B cell (primary cell): ENCODE measurements around the gene EMILIN3. TPM values are rescaled to one million over a fixed set of nuclear protein-coding genes. Genes with fewer than 3 reads are reported as not detected.
"Not testable (repeated sequence)": the region's sequence is repeated elsewhere in the genome, so short reads cannot be mapped to it uniquely, and the experiment has no call there.

Experiments
- ATAC-seq: fragments of 200-7000 bp; cut with Tn5 transposase; one replicate; pipeline ENCODE4 v1.10.0; 2021; ENCODE audit warnings: low read depth, mild to moderate bottlenecking, moderate number of reproducible peaks, moderate library complexity
- CTCF ChIA-PET: fragments of 350-600 bp; sonication (Branson Sonifier 250); formaldehyde crosslinking; loops from one replicate; lab custom pipeline; 2021; ENCODE audit warnings: antibody characterized with exemption, inconsistent platforms; lab: Charles Lee
- POLR2A ChIA-PET: fragments of 350-600 bp; sonication (Branson Sonifier 250); formaldehyde crosslinking; loops from one replicate; lab custom pipeline; 2021; ENCODE audit warnings: antibody characterized with exemption; lab: Charles Lee
- DNase-seq: peaks from one replicate; pipeline ENCODE4 v3.0.0; 2013
- H2AFZ ChIP-seq: 2 replicates; pipeline ENCODE4 v1.6.1; 2012; ENCODE audit warnings: mild to moderate bottlenecking, low read depth, low read length; ENCODE audit not compliant: insufficient read depth, poor library complexity, severe bottlenecking
- H3K27ac ChIP-seq, 2 donors: 1 replicate in 1 of 2; 2 replicates in 1 of 2; pipeline ENCODE4 v1.5.1; 2012 to 2013; ENCODE audit warnings: low read length in 2 of 2, mild to moderate bottlenecking in 2 of 2, moderate library complexity in 1 of 2
- H3K27me3 ChIP-seq, 4 experiments: fragments of 200-600 bp in 1 of 4; sonication (generic) in 1 of 4; replicated peaks in 1 of 4; 1 replicate in 2 of 4; 2 replicates in 2 of 4; pipeline versions ENCODE4 v1.6.1 to v1.7.0; 2013 to 2016; ENCODE audit warnings: low read length in 3 of 4, mild to moderate bottlenecking in 2 of 4, mixed read lengths in 1 of 4, moderate library complexity in 1 of 4; ENCODE audit not compliant: insufficient read depth in 4 of 4, control insufficient read depth in 3 of 4; ENCODE audit errors: control extremely low read depth in 1 of 4
- H3K36me3 ChIP-seq, 2 experiments: replicated peaks in 1 of 2; 1 replicate in 1 of 2; 2 replicates in 1 of 2; pipeline versions ENCODE4 v1.6.1 to v1.7.1; 2013; ENCODE audit warnings: low read length in 1 of 2; ENCODE audit not compliant: insufficient read depth in 2 of 2, control insufficient read depth in 1 of 2; ENCODE audit errors: control extremely low read depth in 1 of 2, extremely low read depth in 1 of 2
- H3K4me1 ChIP-seq, 2 donors: fragments of 200-600 bp in 1 of 2; sonication (generic) in 1 of 2; 1 replicate in 1 of 2; 2 replicates in 1 of 2; pipeline versions ENCODE4 v1.5.1 to v1.6.1; 2013 to 2017; ENCODE audit warnings: low read length in 2 of 2; ENCODE audit not compliant: control insufficient read depth in 2 of 2, insufficient read depth in 2 of 2
- H3K4me2 ChIP-seq: replicated peaks from 2 replicates; pipeline ENCODE3; 2012; ENCODE audit warnings: mild to moderate bottlenecking, low read depth, low read length; ENCODE audit not compliant: poor library complexity, severe bottlenecking
- H3K4me3 ChIP-seq, 5 experiments: fragments of 200-600 bp in 1 of 5; sonication (generic) in 1 of 5; 1 replicate in 3 of 5; 2 replicates in 2 of 5; pipeline versions ENCODE4 v1.5.1 to v1.7.0; 2011 to 2016; ENCODE audit warnings: low read length in 4 of 5, mild to moderate bottlenecking in 4 of 5, low read depth in 2 of 5, control low read depth in 1 of 5, moderate library complexity in 1 of 5; ENCODE audit not compliant: insufficient read depth in 1 of 5; ENCODE audit errors: control extremely low read depth in 1 of 5, extremely low read depth in 1 of 5
- H3K79me2 ChIP-seq: fragments of 200-600 bp; sonication (generic); one replicate; pipeline ENCODE4 v1.6.0; 2016; ENCODE audit warnings: low read length; ENCODE audit not compliant: control insufficient read depth, insufficient read depth
- H3K9ac ChIP-seq: fragments of 200-600 bp; sonication (generic); 2 replicates; pipeline ENCODE4 v1.6.1; 2017; ENCODE audit warnings: mild to moderate bottlenecking, low read length, moderate library complexity
- H3K9me3 ChIP-seq, 3 donors: one replicate each; pipeline versions ENCODE4 v1.6.1 to v1.7.1; 2013; ENCODE audit warnings: low read length in 2 of 3; ENCODE audit not compliant: control insufficient read depth in 2 of 3, insufficient read depth in 1 of 3; ENCODE audit errors: control extremely low read depth in 1 of 3
- H4K20me1 ChIP-seq: 2 replicates; pipeline ENCODE4 v1.6.0; 2012; ENCODE audit warnings: mild to moderate bottlenecking, low read length; ENCODE audit not compliant: insufficient read depth, control insufficient read depth, poor library complexity, severe bottlenecking
- H3K27ac Mint-ChIP-seq: one replicate; pipeline ENCODE4 v1.8.0; 2021; ENCODE audit warnings: mixed read lengths
- H3K27me3 Mint-ChIP-seq: one replicate; pipeline ENCODE4 v1.8.0; 2021; ENCODE audit warnings: mixed read lengths
- H3K4me1 Mint-ChIP-seq: one replicate; pipeline ENCODE4 v1.8.0; 2021; ENCODE audit warnings: mixed read lengths
- H3K4me3 Mint-ChIP-seq: one replicate; pipeline ENCODE4 v1.8.0; 2021; ENCODE audit warnings: mixed read lengths
- H3K9me3 Mint-ChIP-seq: one replicate; pipeline ENCODE4 v1.8.0; 2022; ENCODE audit warnings: mixed read lengths; ENCODE audit not compliant: insufficient read depth
- WGBS: methylation state at CpG from one replicate; pipeline ENCODE4 v1.1.5; 2013; ENCODE audit warnings: missing lambda C conversion rate; ENCODE audit not compliant: insufficient coverage; 5-methylcytosine and 5-hydroxymethylcytosine counted together
- intact Hi-C: fragments of 100-400 bp; cut with micrococcal nuclease; formaldehyde crosslinking; loops from one replicate; pipeline ENCODE4 v1.10.0; 2022
- polyA plus RNA-seq: library from polyadenylated mRNA; depleted of rRNA; stranded (reverse); fragments of >200 nt; gene quantifications from 2 replicates; pipeline ENCODE4 v1.2.3, GENCODE V29; 2012
- total RNA-seq, 2 donors: library from RNA; stranded (reverse); fragments of 120-200 nt in 1 of 2; gene quantifications; 1 replicate in 1 of 2; 2 replicates in 1 of 2; pipeline versions ENCODE4 v1.2.3 to v1.2.4, GENCODE V29; 2013 to 2022

The EMILIN3 gene
- total and polyA plus RNA-seq, 2 donors (not counting 1 experiment from before 2014, with no cell fraction given), result not detected

GRCh38 chr20:41312009-41312408 lies 54.6 kb downstream of the EMILIN3 start:
- H3K9ac ChIP-seq, intact Hi-C loops, H3K4me3 ChIP-seq, H3K4me3 Mint-ChIP-seq, H3K4me1 ChIP-seq, DNase-seq, H3K27ac ChIP-seq, H3K9me3 ChIP-seq, H3K27ac Mint-ChIP-seq, H3K27me3 Mint-ChIP-seq, H3K36me3 ChIP-seq, H2AFZ ChIP-seq, H3K27me3 ChIP-seq, H4K20me1 ChIP-seq, H3K9me3 Mint-ChIP-seq, ATAC-seq, H3K4me2 ChIP-seq: not testable (repeated sequence)
- H3K4me1 Mint-ChIP-seq, result peaks cover 32% of the 10 kb centered on the region
- POLR2A ChIA-PET, result interaction anchor here (0.6 kb wide), 1 partner anchor 42 kb away, joined by 3 read pairs; no protein-coding TSS in a partner anchor
- 100% methylated on average over 5 of the region's 6 CpGs for WGBS
- peaks cover 43% of the 10 kb centered on the region for H3K79me2 ChIP-seq
- CTCF ChIA-PET, result interaction anchor here (1.0 to 1.6 kb wide), 4 partner anchors 11 to 139 kb away, joined by 4 to 5 read pairs (median 4); partner anchors contain the start of gene LPIN3

Other genes starting within 250 kb of the EMILIN3 start
- 98.7 and 106 TPM in 2 replicates for gene PLCG1, start 229.3 kb downstream of the EMILIN3 start, total RNA-seq
- gene PLCG1, start 229.3 kb downstream of the EMILIN3 start, polyA plus RNA-seq, result 72.4 and 101 TPM in 2 replicates
- gene ZHX3, start 49.1 kb downstream of the EMILIN3 start, total RNA-seq, result 22.2 and 24.4 TPM in 2 replicates
- 4.3 TPM in 2 replicates for gene ZHX3, start 49.1 kb downstream of the EMILIN3 start, polyA plus RNA-seq
- 0.75 and 0.84 TPM in 2 replicates for gene LPIN3, start 26.0 kb downstream of the EMILIN3 start, total RNA-seq
- gene LPIN3, start 26.0 kb downstream of the EMILIN3 start, polyA plus RNA-seq, result 0.29 and 1.2 TPM in 2 replicates